LNCaP clone FGC (cell line): ENCODE measurements around the gene SRCIN1.

ENCODE experiments used
- DNase-seq: peaks from one replicate; pipeline ENCODE4 v3.0.0-alpha.2; 2011; ENCODE audit warnings: low read depth
- H3K4me3 ChIP-seq: 2 replicates; pipeline ENCODE4 v1.5.1; 2011; ENCODE audit warnings: mild to moderate bottlenecking, low read depth, low read length, control low read depth
- TF ChIP-seq, protein P1 (sequence below): IDR thresholded peaks from 2 replicates; pipeline ENCODE4 v1.5.1; 2012; ENCODE audit warnings: mild to moderate bottlenecking; ENCODE audit not compliant: control insufficient read depth, insufficient read depth; ENCODE audit errors: extremely low read depth

Gene SRCIN1

DNA sequence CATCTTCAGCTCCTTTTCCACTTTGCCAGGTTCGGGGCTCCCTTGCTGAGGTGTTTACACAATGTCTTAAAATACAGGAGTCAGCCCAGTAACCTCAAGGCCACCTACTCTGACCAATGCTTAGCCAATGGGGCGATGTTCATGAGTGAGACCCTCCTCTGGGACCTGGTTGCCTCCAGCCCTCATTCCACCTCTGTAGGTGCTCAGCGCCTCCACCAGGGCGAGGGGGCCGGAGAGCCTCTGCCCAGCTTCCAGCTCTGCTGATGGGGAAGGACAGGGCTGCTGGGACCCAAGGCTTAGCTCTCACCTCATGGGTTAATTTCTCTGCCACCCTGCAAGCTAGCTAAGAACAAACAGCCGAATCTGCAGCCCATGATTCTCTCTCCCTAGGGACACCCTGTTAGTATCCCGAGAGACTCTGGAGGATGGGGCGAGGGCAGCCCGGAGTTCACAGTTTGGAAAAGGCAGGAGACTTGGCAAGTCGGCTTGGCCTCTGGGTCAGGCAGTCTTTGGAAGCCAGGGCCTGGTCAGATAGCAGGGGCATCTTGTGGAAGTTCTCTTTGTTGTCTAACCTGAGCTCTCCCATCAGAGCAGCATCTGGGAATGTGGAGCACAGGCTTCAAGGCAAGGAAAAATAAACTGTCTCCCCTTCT, 16.2 kb downstream of the SRCIN1 start:
- H3K4me3 ChIP-seq, result no peak overlapping the region
- no peak for DNase-seq
- TF ChIP-seq, protein P1, sequence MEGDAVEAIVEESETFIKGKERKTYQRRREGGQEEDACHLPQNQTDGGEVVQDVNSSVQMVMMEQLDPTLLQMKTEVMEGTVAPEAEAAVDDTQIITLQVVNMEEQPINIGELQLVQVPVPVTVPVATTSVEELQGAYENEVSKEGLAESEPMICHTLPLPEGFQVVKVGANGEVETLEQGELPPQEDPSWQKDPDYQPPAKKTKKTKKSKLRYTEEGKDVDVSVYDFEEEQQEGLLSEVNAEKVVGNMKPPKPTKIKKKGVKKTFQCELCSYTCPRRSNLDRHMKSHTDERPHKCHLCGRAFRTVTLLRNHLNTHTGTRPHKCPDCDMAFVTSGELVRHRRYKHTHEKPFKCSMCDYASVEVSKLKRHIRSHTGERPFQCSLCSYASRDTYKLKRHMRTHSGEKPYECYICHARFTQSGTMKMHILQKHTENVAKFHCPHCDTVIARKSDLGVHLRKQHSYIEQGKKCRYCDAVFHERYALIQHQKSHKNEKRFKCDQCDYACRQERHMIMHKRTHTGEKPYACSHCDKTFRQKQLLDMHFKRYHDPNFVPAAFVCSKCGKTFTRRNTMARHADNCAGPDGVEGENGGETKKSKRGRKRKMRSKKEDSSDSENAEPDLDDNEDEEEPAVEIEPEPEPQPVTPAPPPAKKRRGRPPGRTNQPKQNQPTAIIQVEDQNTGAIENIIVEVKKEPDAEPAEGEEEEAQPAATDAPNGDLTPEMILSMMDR, result no peak

DNA sequence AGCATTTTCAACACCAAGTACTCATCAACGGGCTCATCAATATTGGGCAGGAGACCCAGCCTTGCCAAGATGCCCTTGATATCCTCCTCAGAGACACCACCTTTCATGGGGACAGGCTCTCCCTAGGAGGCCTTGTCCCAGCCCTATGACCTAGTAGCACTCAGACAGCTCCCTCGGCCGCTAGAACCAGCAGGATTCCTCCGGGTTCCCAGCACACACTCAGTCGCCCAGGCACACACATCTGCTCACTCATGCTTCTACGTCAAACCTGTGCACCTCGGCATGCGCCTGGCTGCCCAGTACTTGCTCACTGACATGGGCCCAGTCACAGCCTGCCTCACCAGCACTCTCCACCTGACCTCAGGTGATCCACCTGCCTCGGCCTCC, 17.0 kb downstream of the SRCIN1 start:
- TF ChIP-seq, protein P1, result no peak
- no peak for DNase-seq
- H3K4me3 ChIP-seq, result no peak overlapping the region

DNA sequence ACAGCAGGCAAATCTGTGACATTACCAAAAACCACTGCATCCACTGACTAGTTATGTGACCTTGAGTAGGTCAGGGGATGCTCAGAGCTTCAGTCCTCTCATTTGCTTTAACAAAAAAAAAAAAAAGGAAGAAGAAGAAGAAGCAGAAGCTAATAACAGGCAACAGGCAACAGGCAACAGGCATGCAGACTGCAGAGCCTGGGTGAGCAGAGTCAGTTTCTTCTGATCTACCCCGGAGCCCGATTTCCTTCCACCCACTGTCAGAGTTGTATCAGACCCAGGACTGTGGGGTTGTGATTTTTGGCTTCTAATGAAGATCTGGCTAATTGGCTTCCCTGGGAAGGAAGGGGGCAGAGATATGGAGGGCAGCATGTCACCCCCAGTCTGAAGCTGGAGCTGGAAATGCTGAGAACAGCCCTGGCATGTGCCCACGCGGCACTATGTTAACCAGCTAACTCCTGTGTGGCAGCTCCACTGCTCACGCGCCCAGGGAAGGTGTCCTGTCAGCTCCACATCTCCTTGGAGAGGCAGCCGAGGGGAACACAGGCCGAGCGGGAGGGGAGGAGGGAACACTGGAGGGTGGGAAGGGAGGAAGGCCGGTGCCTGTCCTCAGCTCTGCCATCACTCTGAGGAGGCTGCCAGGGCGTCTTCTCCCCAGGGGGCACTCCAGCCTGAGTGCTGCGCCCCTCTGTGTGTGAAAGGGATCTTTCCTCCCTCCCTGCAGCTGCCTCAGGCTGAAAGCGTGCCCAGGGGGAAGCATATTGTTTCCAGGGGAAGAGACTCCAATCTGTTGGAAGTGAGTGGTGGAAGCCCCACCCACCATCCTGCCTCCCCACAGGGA, 17.6 kb downstream of the SRCIN1 start:
- TF ChIP-seq, protein P1, result no peak
- no peak for DNase-seq
- no peak overlapping the region for H3K4me3 ChIP-seq

DNA sequence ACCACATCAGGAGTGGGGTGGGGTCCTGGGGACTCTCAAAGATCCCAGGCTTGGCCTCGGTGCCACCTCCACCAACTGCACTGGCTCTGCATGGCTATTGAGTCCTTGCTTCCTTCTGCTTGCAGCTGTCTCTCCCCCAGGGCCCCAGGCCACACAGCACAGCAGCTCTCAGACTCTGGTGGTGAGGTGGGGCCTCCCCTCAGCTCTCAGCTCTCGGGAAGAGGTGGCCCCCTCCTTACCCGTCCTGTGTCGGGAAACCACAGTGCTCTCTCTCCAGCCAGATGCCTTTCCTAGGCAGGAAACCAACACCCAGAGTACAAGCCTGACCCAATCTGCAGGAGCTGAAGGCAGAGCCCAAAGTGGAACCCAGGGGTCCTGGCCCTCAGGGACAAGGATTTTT, 18.5 kb downstream of the SRCIN1 start:
- TF ChIP-seq, protein P1, result no peak
- H3K4me3 ChIP-seq, result no peak overlapping the region
- DNase-seq, result no peak

DNA sequence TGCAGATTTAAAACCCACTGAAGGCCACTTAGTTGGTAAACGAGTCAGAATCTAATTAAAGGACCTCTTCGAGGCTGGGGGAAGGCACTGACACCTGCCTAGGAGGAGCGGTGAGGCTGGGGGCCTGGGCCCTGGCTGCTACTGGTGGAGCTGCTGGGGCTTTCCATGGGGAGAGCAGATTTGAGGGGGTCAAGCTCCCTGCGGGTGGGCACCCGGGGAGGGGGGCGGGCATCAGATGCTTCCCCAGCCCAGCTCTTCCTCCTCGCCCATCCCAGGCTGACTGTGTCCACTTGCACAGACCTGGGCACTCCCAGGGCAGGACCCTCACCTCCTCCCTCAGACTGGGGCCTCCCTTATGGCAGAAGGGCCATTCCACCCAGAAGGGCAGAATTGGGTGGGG, 19.0 kb downstream of the SRCIN1 start:
- TF ChIP-seq, protein P1, result no peak
- no peak overlapping the region for H3K4me3 ChIP-seq
- no peak for DNase-seq

DNA sequence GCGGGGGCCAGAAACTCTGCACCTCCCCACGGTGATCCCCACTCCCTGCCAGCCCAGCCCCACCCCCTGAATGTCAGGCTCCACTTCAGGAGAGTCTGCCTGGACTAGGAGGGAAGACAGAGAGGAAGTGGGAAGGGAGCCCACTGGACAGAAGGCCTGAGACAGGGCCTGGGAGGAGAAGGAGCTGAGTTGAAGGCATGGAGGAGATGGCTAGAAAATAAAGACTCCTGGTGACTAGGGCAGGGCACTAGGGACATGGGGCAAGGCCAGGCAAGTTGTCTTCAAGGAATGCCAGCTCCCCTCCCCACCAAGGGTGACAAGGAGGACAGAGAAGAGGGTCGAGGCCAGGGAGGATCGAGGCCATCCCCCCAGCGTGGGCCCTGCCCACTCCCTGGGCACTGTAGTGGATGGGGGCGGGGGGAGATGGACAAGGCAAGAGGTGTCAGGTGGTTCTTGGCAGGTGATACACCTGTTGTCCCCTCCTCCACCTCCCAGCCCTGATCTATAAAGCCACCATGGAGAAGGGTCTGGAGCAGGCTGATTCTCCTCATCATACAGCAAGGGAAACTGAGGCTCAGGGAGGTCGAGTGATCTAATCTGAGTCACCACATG, 19.7 kb downstream of the SRCIN1 start:
- DNase-seq, result no peak
- H3K4me3 ChIP-seq, result no peak overlapping the region
- TF ChIP-seq, protein P1, result no peak
